NCI-H460 (cell line): ENCODE results near the gene MYBPH. TPM values are rescaled to one million over a fixed set of nuclear protein-coding genes. Genes with fewer than 3 reads are reported as not detected.

Source experiments
- DNase-seq: peaks from one replicate; pipeline ENCODE4 v3.0.0-alpha.2; 2016; ENCODE audit warnings: low read depth; ENCODE audit errors: extremely low read depth
- polyA plus RNA-seq: library from polyadenylated mRNA; depleted of rRNA; stranded (reverse); fragments of >200 nt; gene quantifications from 2 replicates; pipeline ENCODE4 v1.2.3, GENCODE V29; 2014; cell fraction: nucleus; rRNA removed
- total RNA-seq: library from RNA; depleted of rRNA; stranded (reverse); fragments of >200 nt; shearing (Covaris generic); gene quantifications from 2 replicates; pipeline ENCODE4 v1.2.3, GENCODE V29; 2014; rRNA removed

The MYBPH gene
- total RNA-seq, result not detected in 2 replicates
- not detected in 2 replicates for polyA plus RNA-seq

- no peak for DNase-seq
Measured at GRCh38 chr1:203175237-203175826, at the start of gene MYBPH. Gene MYBPH, minus strand, starts transcription at chr1:203175826. Its CDS starts 71 bp downstream, at chr1:203175755.

GRCh38 chr1:203225071-203225470 lies 49.4 kb upstream of the MYBPH start:
- no peak for DNase-seq

GRCh38 chr1:203223012-203223775 lies 47.6 kb upstream of the MYBPH start:
- DNase-seq, result no peak

GRCh38 chr1:203219934-203220333 lies 44.3 kb upstream of the MYBPH start:
- no peak for DNase-seq

- no peak for DNase-seq
Measured at GRCh38 chr1:203219171-203219570, 43.5 kb upstream of the MYBPH start.

- DNase-seq, result no peak
Measured at GRCh38 chr1:203217668-203218067, 42.0 kb upstream of the MYBPH start.

GRCh38 chr1:203217139-203217655 lies 41.6 kb upstream of the MYBPH start:
- DNase-seq, result no peak

- DNase-seq, result peak; percentile 71
Measured at GRCh38 chr1:203216274-203217138, 40.9 kb upstream of the MYBPH start.

- no peak for DNase-seq
Measured at GRCh38 chr1:203215573-203215972, 39.9 kb upstream of the MYBPH start.

- no peak for DNase-seq
Measured at GRCh38 chr1:203214871-203215270, 39.2 kb upstream of the MYBPH start.

GRCh38 chr1:203213126-203213525 lies 37.5 kb upstream of the MYBPH start:
- no peak for DNase-seq

- DNase-seq, result no peak
Measured at GRCh38 chr1:203211812-203212211, 36.2 kb upstream of the MYBPH start.

GRCh38 chr1:203210988-203211387 lies 35.4 kb upstream of the MYBPH start:
- no peak for DNase-seq

GRCh38 chr1:203210350-203210749 lies 34.7 kb upstream of the MYBPH start:
- DNase-seq, result no peak

GRCh38 chr1:203208181-203208580 lies 32.6 kb upstream of the MYBPH start:
- no peak for DNase-seq

- no peak for DNase-seq
Measured at GRCh38 chr1:203207751-203208150, 32.1 kb upstream of the MYBPH start.

GRCh38 chr1:203206129-203206687 lies 30.6 kb upstream of the MYBPH start:
- no peak for DNase-seq

- no peak for DNase-seq
Measured at GRCh38 chr1:203204756-203205155, 29.1 kb upstream of the MYBPH start.

GRCh38 chr1:203202431-203203245 lies 27.0 kb upstream of the MYBPH start:
- no peak for DNase-seq
